Epithelial cell of proximal tubule (primary cell): ENCODE measurements around the gene SORBS1. TPM values are rescaled to one million over a fixed set of nuclear protein-coding genes. Genes with fewer than 3 reads are reported as not detected.

Source experiments
- DNase-seq: peaks from one replicate; pipeline ENCODE4 v3.0.0-alpha.2; 2011; ENCODE audit warnings: low read depth
- H3K4me3 ChIP-seq: 2 replicates; pipeline ENCODE4 v1.5.1; 2011; ENCODE audit warnings: low read depth, mild to moderate bottlenecking, low read length
- total RNA-seq: library from RNA; depleted of rRNA; stranded (reverse); fragments of >200 nt; gene quantifications from 2 replicates; pipeline ENCODE4 v1.2.3, GENCODE V29; 2015
- TF ChIP-seq, protein P1 (sequence below): conservative IDR thresholded peaks from 2 replicates; pipeline ENCODE4 v1.5.1; 2012; ENCODE audit warnings: low read depth, mild to moderate bottlenecking, low read length

SORBS1 gene
- total RNA-seq, 1 donor from 2014 or later: 7.0 TPM

DNA sequence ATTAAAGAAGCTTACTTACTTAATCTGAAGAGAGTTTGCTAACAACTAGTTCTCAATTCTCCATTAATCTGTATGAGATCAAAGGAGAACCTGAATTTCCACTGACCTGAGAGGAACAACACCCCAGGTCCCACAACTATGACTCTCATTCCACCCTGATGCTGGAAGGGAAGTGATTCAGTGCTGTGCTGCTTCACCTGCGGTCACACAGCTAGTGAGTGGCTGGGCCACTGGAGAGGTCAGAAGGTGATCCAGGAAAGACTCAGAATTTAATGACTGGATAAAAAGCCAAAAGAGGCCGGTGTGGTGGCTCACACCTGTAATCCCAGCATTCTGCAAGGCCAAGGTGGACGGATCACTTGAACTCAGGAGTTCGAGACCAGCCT lies 23.6 kb downstream of the SORBS1 start:
- no peak for DNase-seq
- TF ChIP-seq, protein P1, sequence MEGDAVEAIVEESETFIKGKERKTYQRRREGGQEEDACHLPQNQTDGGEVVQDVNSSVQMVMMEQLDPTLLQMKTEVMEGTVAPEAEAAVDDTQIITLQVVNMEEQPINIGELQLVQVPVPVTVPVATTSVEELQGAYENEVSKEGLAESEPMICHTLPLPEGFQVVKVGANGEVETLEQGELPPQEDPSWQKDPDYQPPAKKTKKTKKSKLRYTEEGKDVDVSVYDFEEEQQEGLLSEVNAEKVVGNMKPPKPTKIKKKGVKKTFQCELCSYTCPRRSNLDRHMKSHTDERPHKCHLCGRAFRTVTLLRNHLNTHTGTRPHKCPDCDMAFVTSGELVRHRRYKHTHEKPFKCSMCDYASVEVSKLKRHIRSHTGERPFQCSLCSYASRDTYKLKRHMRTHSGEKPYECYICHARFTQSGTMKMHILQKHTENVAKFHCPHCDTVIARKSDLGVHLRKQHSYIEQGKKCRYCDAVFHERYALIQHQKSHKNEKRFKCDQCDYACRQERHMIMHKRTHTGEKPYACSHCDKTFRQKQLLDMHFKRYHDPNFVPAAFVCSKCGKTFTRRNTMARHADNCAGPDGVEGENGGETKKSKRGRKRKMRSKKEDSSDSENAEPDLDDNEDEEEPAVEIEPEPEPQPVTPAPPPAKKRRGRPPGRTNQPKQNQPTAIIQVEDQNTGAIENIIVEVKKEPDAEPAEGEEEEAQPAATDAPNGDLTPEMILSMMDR: no peak
- H3K4me3 ChIP-seq: no peak overlapping the region

DNA sequence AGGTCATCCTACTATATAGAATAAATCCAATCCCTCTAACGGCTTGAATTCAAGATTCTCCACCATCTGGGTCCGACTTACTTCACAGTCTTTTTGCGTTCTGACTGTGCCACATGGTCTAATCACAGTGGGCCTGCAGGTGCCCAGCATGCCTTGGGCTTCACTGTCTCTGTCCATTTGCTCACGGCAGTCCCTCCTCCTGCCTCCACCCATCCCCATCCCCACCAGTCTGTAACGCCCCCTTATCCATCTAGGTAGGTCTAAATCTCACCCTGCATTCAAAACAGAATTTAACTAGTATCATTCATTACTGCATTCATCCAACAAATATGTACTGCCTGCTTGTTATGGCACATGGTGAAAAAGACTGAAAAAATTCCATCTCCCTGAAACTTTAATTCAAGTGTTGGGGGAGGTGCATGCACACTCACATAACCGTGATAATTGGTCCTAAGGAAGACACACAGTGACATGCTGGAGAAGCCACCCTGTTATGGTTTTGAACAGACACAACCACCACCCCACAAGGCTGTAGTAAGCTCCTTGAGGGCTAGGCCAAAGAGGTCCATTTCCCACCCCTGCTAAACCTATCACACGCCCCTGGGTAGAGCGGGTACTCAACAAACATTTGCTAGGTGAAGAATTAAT lies 24.2 kb downstream of the SORBS1 start:
- TF ChIP-seq, protein P1: no peak
- no peak overlapping the region for H3K4me3 ChIP-seq
- no peak for DNase-seq

DNA sequence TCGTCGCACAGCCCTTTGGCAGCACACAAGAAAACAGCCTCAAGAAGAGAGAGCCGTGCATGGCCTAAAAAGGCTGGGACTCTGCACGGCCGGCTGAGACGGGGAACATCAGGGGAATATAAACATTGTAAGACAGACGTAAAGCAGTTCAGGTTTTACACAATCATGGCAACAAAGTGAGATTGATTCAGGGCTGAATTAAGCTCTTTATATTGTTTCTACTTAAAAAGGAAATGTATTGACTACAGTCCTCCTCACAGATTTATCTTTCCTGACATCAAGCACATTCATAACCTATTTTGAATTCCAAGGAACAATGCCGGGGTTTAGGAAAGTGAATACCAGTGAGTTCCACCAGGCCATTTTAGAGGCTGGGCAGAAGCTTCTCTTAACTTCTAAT lies 25.2 kb downstream of the SORBS1 start:
- no peak for DNase-seq
- no peak overlapping the region for H3K4me3 ChIP-seq
- TF ChIP-seq, protein P1: no peak

DNA sequence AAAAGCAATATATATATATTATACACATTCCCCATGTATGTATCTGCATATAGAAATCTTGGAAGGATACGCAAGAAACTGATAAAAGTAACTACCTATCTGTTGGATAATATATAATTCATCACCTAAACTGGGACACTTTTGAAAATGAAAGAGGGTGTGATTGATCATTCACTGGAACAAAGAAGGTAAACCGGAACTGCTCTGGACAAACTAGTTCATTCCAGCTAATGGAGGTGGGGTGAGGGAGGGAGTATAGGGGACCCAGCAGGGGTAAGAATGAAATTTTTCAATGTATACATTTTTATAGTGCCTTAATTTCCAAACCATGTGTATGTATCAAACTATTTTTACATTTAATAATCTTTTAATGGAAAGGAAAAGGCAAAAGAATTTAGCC lies 25.6 kb downstream of the SORBS1 start:
- no peak for DNase-seq
- TF ChIP-seq, protein P1: no peak

DNA sequence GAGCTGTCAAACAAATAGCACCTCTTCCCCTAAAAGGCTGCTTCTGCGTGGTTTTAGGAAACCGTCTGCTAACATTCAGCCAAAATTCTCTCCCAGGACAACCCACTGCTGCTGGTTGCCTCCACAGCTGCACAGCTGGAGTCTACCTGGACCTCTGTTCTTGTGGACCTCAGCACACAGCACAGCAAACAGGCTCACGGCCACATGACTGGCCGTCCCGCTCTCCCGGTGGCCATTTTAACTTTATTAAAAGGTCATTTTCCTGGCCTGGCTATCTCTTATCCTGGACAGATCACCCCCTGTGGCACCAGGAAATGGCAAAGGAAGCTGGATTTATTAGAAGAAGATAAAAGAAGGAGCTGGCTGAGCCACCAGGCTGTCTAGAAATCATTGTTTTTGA lies 27.6 kb downstream of the SORBS1 start:
- no peak overlapping the region for H3K4me3 ChIP-seq
- TF ChIP-seq, protein P1: no peak
- DNase-seq: no peak

More for the DNA sequence above, 25.6 kb downstream of the SORBS1 start:
- no peak overlapping the region for H3K4me3 ChIP-seq

DNA sequence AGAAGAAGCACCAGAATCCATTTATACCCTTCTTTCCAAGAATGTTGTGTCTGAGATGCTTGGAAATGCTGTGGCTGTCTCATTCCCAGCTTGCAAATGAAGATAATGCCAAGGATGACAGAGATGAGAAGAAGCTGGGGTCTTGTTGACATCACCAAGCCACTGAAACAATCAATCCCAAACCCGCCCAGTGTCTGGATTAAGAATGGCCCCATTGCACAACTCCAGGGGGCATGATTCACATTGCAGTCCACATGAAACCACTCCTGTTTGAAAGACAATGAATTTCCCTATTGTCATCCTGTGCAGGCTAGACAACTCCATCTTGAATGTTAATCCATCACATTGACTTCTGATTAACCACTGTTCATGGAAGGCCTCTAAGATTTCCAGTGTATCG lies 28.6 kb downstream of the SORBS1 start:
- TF ChIP-seq, protein P1: no peak
- H3K4me3 ChIP-seq: no peak overlapping the region
- no peak for DNase-seq

DNA sequence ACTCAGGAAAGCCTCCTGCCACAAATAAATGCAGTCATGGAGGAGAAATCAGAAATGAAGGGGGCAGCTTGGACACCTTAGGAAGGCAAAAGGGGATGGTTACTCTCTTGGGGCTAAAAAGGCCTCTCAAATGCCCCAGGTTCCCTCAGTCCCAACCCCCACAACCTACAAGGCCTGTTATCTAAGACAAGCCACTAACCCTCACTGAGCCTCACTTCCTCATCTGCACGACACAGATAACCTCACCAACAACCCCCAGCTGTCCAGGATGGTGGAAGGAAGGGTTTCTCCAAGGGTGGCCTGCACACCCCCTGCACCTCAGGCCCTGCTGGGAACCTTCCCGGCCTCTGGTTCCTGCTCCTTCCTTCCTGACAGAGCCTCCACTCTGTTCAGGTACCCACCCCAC lies 29.2 kb downstream of the SORBS1 start:
- H3K4me3 ChIP-seq: no peak overlapping the region
- TF ChIP-seq, protein P1: no peak
- DNase-seq: no peak
